Subcutaneous preadipocyte (primary cell): Measurements from ENCODE around the gene TMEM254. TPM values are rescaled to one million over a fixed set of nuclear protein-coding genes. Genes with fewer than 3 reads are reported as not detected.

ENCODE experiments used
- total RNA-seq: library from RNA; depleted of rRNA; stranded (reverse); fragments of >200 nt; gene quantifications from 2 replicates; pipeline ENCODE4 v1.2.3, GENCODE V29; 2012

The TMEM254 gene
- 8.4 and 12.1 TPM in 2 replicates for total RNA-seq

GRCh38 chr10:80078448-80079311 is at the start of gene TMEM254:
Gene TMEM254 (plus strand): TSS chr10:80078665. CDS start chr10:80078700, 35 bp downstream.

GRCh38 chr10:80132299-80133139 is 54.1 kb downstream of the TMEM254 start, which contains the start of gene PLAC9:
Gene PLAC9 (plus strand): TSS chr10:80132730. CDS start chr10:80132763, 33 bp downstream.

Other genes starting within 250 kb of the TMEM254 start
- not detected in 2 replicates for gene SFTPD, start 129.6 kb upstream of the TMEM254 start, total RNA-seq
- 24.8 and 33.8 TPM in 2 replicates for gene PLAC9, start 54.1 kb downstream of the TMEM254 start, total RNA-seq
- gene ANXA11, start 126.9 kb downstream of the TMEM254 start, total RNA-seq: 122 and 135 TPM in 2 replicates
- gene MAT1A, start 211.0 kb downstream of the TMEM254 start, total RNA-seq: not detected in 2 replicates